ENCODE measurements around the gene PODXL2. TPM values are rescaled to one million over a fixed set of nuclear protein-coding genes. Genes with fewer than 3 reads are reported as not detected.

The PODXL2 gene
- total and polyA plus RNA-seq, 2 of the 8 experiments (the other 6 are each of a cell fraction or from before 2014, with no cell fraction given): 27.6 to 31.6 TPM

DNA sequence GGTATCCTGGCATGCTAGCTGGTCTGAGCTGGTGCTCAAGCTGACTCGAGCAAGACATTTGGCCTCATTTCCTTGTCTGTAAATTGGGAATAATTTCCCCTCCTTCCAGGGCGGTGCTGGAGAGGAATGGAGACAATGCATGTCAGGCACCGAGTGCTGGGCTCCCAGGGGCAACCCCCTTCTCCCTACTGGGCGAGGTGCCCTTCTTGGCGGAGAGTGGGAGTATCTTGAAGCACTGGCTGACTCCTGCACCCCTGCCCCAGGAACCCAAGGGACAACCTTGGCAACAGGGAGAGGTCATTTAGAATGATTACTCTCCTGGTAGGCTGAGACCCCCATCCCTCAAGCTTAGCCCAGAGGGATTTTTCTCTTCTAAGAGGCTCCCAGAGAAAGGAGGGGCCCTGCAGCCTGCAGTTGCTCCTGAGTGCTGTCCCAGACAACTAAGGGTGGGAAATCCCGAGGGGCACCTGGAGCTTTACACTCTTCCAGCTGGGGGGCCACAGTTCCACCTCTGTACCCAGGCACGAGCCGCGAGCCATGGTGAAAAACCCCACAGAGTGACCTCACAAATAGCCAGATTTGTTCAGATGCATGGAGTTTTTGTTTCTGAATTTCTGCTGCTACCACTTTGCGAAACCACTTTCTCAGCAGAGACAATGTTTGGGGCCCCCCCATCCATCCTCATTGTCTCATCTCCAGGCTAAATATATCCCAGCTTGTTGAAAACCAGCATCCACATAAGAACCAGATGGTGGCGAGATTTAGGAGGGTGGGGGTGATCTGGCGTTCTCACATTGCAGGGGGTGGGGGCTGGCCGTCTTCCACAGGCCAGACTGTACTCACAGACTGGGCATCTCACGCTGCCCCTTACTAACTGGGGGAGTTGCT lies 88.6 kb downstream of the PODXL2 start (continued):
- TF ChIP-seq CHD7 (IDR thresholded peaks at IDR 0.05; ENCODE audit: insufficient replicate concordance, low read length): no peak
- no peak for TF ChIP-seq RNF2 (IDR thresholded peaks at IDR 0.05; ENCODE audit: borderline replicate concordance, low read depth, low read length, missing control alignments, poor library complexity, severe bottlenecking)
- TF ChIP-seq, protein P1, sequence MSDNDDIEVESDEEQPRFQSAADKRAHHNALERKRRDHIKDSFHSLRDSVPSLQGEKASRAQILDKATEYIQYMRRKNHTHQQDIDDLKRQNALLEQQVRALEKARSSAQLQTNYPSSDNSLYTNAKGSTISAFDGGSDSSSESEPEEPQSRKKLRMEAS (IDR thresholded peaks at IDR 0.05): no peak
- TF ChIP-seq CBX8 (IDR thresholded peaks at IDR 0.05; ENCODE audit: borderline replicate concordance, low read depth, low read length): no peak
- TF ChIP-seq CHD2 (IDR thresholded peaks at IDR 0.05; ENCODE audit: low read length): no peak
- TF ChIP-seq POLR2AphosphoS5 (IDR thresholded peaks at IDR 0.05; ENCODE audit: low read depth, low read length): no peak
- TF ChIP-seq RFX5 (IDR thresholded peaks at IDR 0.05; ENCODE audit: borderline replicate concordance, low read depth, low read length): no peak
- no peak for TF ChIP-seq NANOG (IDR thresholded peaks at IDR 0.05; ENCODE audit: insufficient read depth, low read depth, low read length, poor library complexity, severe bottlenecking)

Measured in H1 (cell line).